ENCODE data around the gene BEND6. TPM values are rescaled to one million over a fixed set of nuclear protein-coding genes. Genes with fewer than 3 reads are reported as not detected.

Gene BEND6
- polyA plus RNA-seq, 1 experiment, result 15.4 TPM

GRCh38 chr6:57048577-57048976 is 93.7 kb downstream of the BEND6 start:
- ChIA-PET CTCF (no interaction called here), POLR2A (no interaction called here)
- H3K4me3 ChIP-seq (ENCODE audit: low read depth, low read length), result peak overlapping the region; percentile 37
- DNase-seq (ENCODE audit: low read depth, low spot score), result no peak
- H3K9me3 ChIP-seq (ENCODE audit: control insufficient read depth, insufficient read depth, low read length), result no peaks in the 10 kb centered on the region
- H3K27me3 ChIP-seq (ENCODE audit: control insufficient read depth, insufficient read depth, low read length), result peaks cover 2% of the 10 kb centered on the region
- TF ChIP-seq CTCF (IDR thresholded peaks at IDR 0.05; ENCODE audit: low read depth, low read length), result no peak
- no peak overlapping the region for H3K27ac ChIP-seq (ENCODE audit: low read depth, low read length)

- no peak overlapping the region for H3K27ac ChIP-seq (ENCODE audit: low read depth, low read length)
- no peaks in the 10 kb centered on the region for H3K27me3 ChIP-seq (ENCODE audit: control insufficient read depth, insufficient read depth, low read length)
- CTCF ChIA-PET, result no interaction called here
- H3K4me3 ChIP-seq (ENCODE audit: low read depth, low read length), result no peak overlapping the region
- H3K9me3 ChIP-seq (ENCODE audit: control insufficient read depth, insufficient read depth, low read length), result no peaks in the 10 kb centered on the region
- DNase-seq (ENCODE audit: low read depth, low spot score), result no peak
- POLR2A ChIA-PET, result no interaction called here
- TF ChIP-seq CTCF (IDR thresholded peaks at IDR 0.05; ENCODE audit: low read depth, low read length), result no peak
These were observed 108.9 kb downstream of the BEND6 start for GRCh38 chr6:57063847-57064246.

GRCh38 chr6:57064809-57065208 is 109.9 kb downstream of the BEND6 start:
- Histone ChIP-seq H3K9me3 (ENCODE audit: control insufficient read depth, insufficient read depth, low read length) (no peaks in the 10 kb centered on the region), H3K27me3 (ENCODE audit: control insufficient read depth, insufficient read depth, low read length) (no peaks in the 10 kb centered on the region), H3K4me3 (ENCODE audit: low read depth, low read length) (no peak overlapping the region), H3K27ac (ENCODE audit: low read depth, low read length) (no peak overlapping the region)
- TF ChIP-seq CTCF (IDR thresholded peaks at IDR 0.05; ENCODE audit: low read depth, low read length), result no peak
- peak; percentile 15 for DNase-seq (ENCODE audit: low read depth, low spot score)
- POLR2A ChIA-PET, result no interaction called here
- CTCF ChIA-PET, result no interaction called here

GRCh38 chr6:57068061-57068460 is 113.2 kb downstream of the BEND6 start:
- CTCF ChIA-PET, result no interaction called here
- Histone ChIP-seq H3K27me3 (ENCODE audit: control insufficient read depth, insufficient read depth, low read length) (no peaks in the 10 kb centered on the region), H3K27ac (ENCODE audit: low read depth, low read length) (no peak overlapping the region), H3K4me3 (ENCODE audit: low read depth, low read length) (no peak overlapping the region), H3K9me3 (ENCODE audit: control insufficient read depth, insufficient read depth, low read length) (no peaks in the 10 kb centered on the region)
- POLR2A ChIA-PET, result no interaction called here
- no peak for DNase-seq (ENCODE audit: low read depth, low spot score)
- TF ChIP-seq CTCF (IDR thresholded peaks at IDR 0.05; ENCODE audit: low read depth, low read length), result no peak

GRCh38 chr6:57069228-57069627 is 114.3 kb downstream of the BEND6 start:
- Histone ChIP-seq H3K27ac (ENCODE audit: low read depth, low read length) (no peak overlapping the region), H3K4me3 (ENCODE audit: low read depth, low read length) (no peak overlapping the region), H3K9me3 (ENCODE audit: control insufficient read depth, insufficient read depth, low read length) (no peaks in the 10 kb centered on the region), H3K27me3 (ENCODE audit: control insufficient read depth, insufficient read depth, low read length) (no peaks in the 10 kb centered on the region)
- ChIA-PET CTCF (no interaction called here), POLR2A (no interaction called here)
- no peak for DNase-seq (ENCODE audit: low read depth, low spot score)
- no peak for TF ChIP-seq CTCF (IDR thresholded peaks at IDR 0.05; ENCODE audit: low read depth, low read length)
